ENCODE measurements around the gene WBP1. TPM values are rescaled to one million over a fixed set of nuclear protein-coding genes. Genes with fewer than 3 reads are reported as not detected.

Gene WBP1
- polyA plus RNA-seq (2012; ENCODE audit: missing spikeins), result 34.8 TPM

GRCh38 chr2:74458132-74458937 lies at the start of gene WBP1:
TSS of gene WBP1 (plus strand) at chr2:74458438. CDS start at chr2:74458603, 165 bp downstream.
- TF ChIP-seq TAF1 (IDR thresholded peaks at IDR 0.05; ENCODE audit: borderline replicate concordance, low read depth, low read length) (0 out of 2 replicates have a peak, but pooled peaks have one; percentile 47), POLR2A (IDR thresholded peaks at IDR 0.05; ENCODE audit: low read depth, low read length) (peak; percentile 49; the same call in 1 of the 2 replicates), POLR2AphosphoS5 (IDR thresholded peaks at IDR 0.05; ENCODE audit: low read depth, low read length) (0 out of 2 replicates have a peak, but pooled peaks have one; percentile 33)
- FAIRE-seq (peak; percentile 97), DNase-seq (ENCODE audit: insufficient read length) (peak; percentile 88)

GRCh38 chr2:74413001-74413698 lies 45.1 kb upstream of the WBP1 start:
- no peak for TF ChIP-seq POLR2A (IDR thresholded peaks at IDR 0.05; ENCODE audit: low read depth, low read length)
- no peak for TF ChIP-seq TAF1 (IDR thresholded peaks at IDR 0.05; ENCODE audit: borderline replicate concordance, low read depth, low read length)
- TF ChIP-seq POLR2AphosphoS5 (IDR thresholded peaks at IDR 0.05; ENCODE audit: low read depth, low read length), result no peak
- FAIRE-seq, result no peak
- no peak for DNase-seq (ENCODE audit: insufficient read length)

- no peak for TF ChIP-seq POLR2AphosphoS5 (IDR thresholded peaks at IDR 0.05; ENCODE audit: low read depth, low read length)
- no peak for TF ChIP-seq TAF1 (IDR thresholded peaks at IDR 0.05; ENCODE audit: borderline replicate concordance, low read depth, low read length)
- TF ChIP-seq POLR2A (IDR thresholded peaks at IDR 0.05; ENCODE audit: low read depth, low read length), result no peak
- FAIRE-seq, result no peak
Measured at GRCh38 chr2:74414441-74414840, 43.8 kb upstream of the WBP1 start.

GRCh38 chr2:74414881-74415761 lies 43.1 kb upstream of the WBP1 start:
- FAIRE-seq (no peak), DNase-seq (ENCODE audit: insufficient read length) (no peak)
- no peak for TF ChIP-seq POLR2AphosphoS5 (IDR thresholded peaks at IDR 0.05; ENCODE audit: low read depth, low read length)
- no peak for TF ChIP-seq POLR2A (IDR thresholded peaks at IDR 0.05; ENCODE audit: low read depth, low read length)
- no peak for TF ChIP-seq TAF1 (IDR thresholded peaks at IDR 0.05; ENCODE audit: borderline replicate concordance, low read depth, low read length)

More at GRCh38 chr2:74414441-74414840, 43.8 kb upstream of the WBP1 start:
- no peak for DNase-seq (ENCODE audit: insufficient read length)

- no peak for FAIRE-seq
- TF ChIP-seq POLR2A (IDR thresholded peaks at IDR 0.05; ENCODE audit: low read depth, low read length) (no peak), POLR2AphosphoS5 (IDR thresholded peaks at IDR 0.05; ENCODE audit: low read depth, low read length) (no peak), TAF1 (IDR thresholded peaks at IDR 0.05; ENCODE audit: borderline replicate concordance, low read depth, low read length) (no peak)
- no peak for DNase-seq (ENCODE audit: insufficient read length)
Measured at GRCh38 chr2:74415762-74416395, 42.4 kb upstream of the WBP1 start.

GRCh38 chr2:74416778-74417177 lies 41.5 kb upstream of the WBP1 start:
- no peak for FAIRE-seq
- DNase-seq (ENCODE audit: insufficient read length), result no peak
- no peak for TF ChIP-seq POLR2AphosphoS5 (IDR thresholded peaks at IDR 0.05; ENCODE audit: low read depth, low read length)
- TF ChIP-seq TAF1 (IDR thresholded peaks at IDR 0.05; ENCODE audit: borderline replicate concordance, low read depth, low read length), result no peak
- no peak for TF ChIP-seq POLR2A (IDR thresholded peaks at IDR 0.05; ENCODE audit: low read depth, low read length)

GRCh38 chr2:74417197-74417596 lies 41.0 kb upstream of the WBP1 start:
- TF ChIP-seq POLR2A (IDR thresholded peaks at IDR 0.05; ENCODE audit: low read depth, low read length), result no peak
- no peak for TF ChIP-seq POLR2AphosphoS5 (IDR thresholded peaks at IDR 0.05; ENCODE audit: low read depth, low read length)
- TF ChIP-seq TAF1 (IDR thresholded peaks at IDR 0.05; ENCODE audit: borderline replicate concordance, low read depth, low read length), result no peak
- DNase-seq (ENCODE audit: insufficient read length) (no peak), FAIRE-seq (no peak)

GRCh38 chr2:74417763-74418162 lies 40.5 kb upstream of the WBP1 start:
- TF ChIP-seq POLR2AphosphoS5 (IDR thresholded peaks at IDR 0.05; ENCODE audit: low read depth, low read length) (no peak), TAF1 (IDR thresholded peaks at IDR 0.05; ENCODE audit: borderline replicate concordance, low read depth, low read length) (no peak), POLR2A (IDR thresholded peaks at IDR 0.05; ENCODE audit: low read depth, low read length) (no peak)
- FAIRE-seq, result no peak
- DNase-seq (ENCODE audit: insufficient read length), result no peak

GRCh38 chr2:74418312-74418711 lies 39.9 kb upstream of the WBP1 start:
- DNase-seq (ENCODE audit: insufficient read length) (no peak), FAIRE-seq (no peak)
- TF ChIP-seq TAF1 (IDR thresholded peaks at IDR 0.05; ENCODE audit: borderline replicate concordance, low read depth, low read length), result no peak
- TF ChIP-seq POLR2A (IDR thresholded peaks at IDR 0.05; ENCODE audit: low read depth, low read length), result no peak
- no peak for TF ChIP-seq POLR2AphosphoS5 (IDR thresholded peaks at IDR 0.05; ENCODE audit: low read depth, low read length)

GRCh38 chr2:74419345-74419744 lies 38.9 kb upstream of the WBP1 start:
- DNase-seq (ENCODE audit: insufficient read length) (no peak), FAIRE-seq (no peak)
- TF ChIP-seq POLR2A (IDR thresholded peaks at IDR 0.05; ENCODE audit: low read depth, low read length) (no peak), TAF1 (IDR thresholded peaks at IDR 0.05; ENCODE audit: borderline replicate concordance, low read depth, low read length) (no peak), POLR2AphosphoS5 (IDR thresholded peaks at IDR 0.05; ENCODE audit: low read depth, low read length) (no peak)

All from GM12892 (cell line).